Astrocyte of the cerebellum (primary cell): ENCODE data around the gene PAPOLA.

Experiments used
- DNase-seq: peaks from one replicate; pipeline ENCODE4 v3.0.0-alpha.2; 2011; ENCODE audit warnings: low read depth
- H3K4me3 ChIP-seq: 2 replicates; pipeline ENCODE4 v1.5.1; 2011; ENCODE audit warnings: mild to moderate bottlenecking, low read depth, low read length, moderate library complexity
- CTCF ChIP-seq: IDR thresholded peaks from 2 replicates; pipeline ENCODE4 v1.5.1; 2012; ENCODE audit warnings: low read length, low read depth, moderate library complexity, mild to moderate bottlenecking; ENCODE audit errors: missing control alignments
- in situ Hi-C: cut with HindIII; loops from 2 replicates; pipeline ENCODE4 v1.10.0; 2017; ENCODE audit warnings: low sequenced_read_pairs

PAPOLA gene

GRCh38 chr14:96590190-96590864, 88.1 kb downstream of the PAPOLA start:
- no peak overlapping the region for H3K4me3 ChIP-seq
- TF ChIP-seq CTCF = no peak
- DNase-seq = no peak
- in situ Hi-C loops = no loop called here

GRCh38 chr14:96592591-96593386, 90.6 kb downstream of the PAPOLA start:
- no peak for TF ChIP-seq CTCF
- in situ Hi-C loops = no loop called here
- no peak for DNase-seq
- peak overlapping the region; percentile 43 for H3K4me3 ChIP-seq

- no peak for DNase-seq
- TF ChIP-seq CTCF = no peak
- no peak overlapping the region for H3K4me3 ChIP-seq
- in situ Hi-C loops = no loop called here
Measured at GRCh38 chr14:96594961-96595360, 92.8 kb downstream of the PAPOLA start.

- no peak for TF ChIP-seq CTCF
- H3K4me3 ChIP-seq = no peak overlapping the region
- in situ Hi-C loops = no loop called here
- no peak for DNase-seq
Measured at GRCh38 chr14:96597680-96598079, 95.5 kb downstream of the PAPOLA start.

- H3K4me3 ChIP-seq = no peak overlapping the region
- DNase-seq = no peak
- TF ChIP-seq CTCF = no peak
- in situ Hi-C loops = no loop called here
Measured at GRCh38 chr14:96598332-96598928, 96.2 kb downstream of the PAPOLA start.

- no peak for TF ChIP-seq CTCF
Measured at GRCh38 chr14:96599076-96599475, 96.9 kb downstream of the PAPOLA start.

More at GRCh38 chr14:96599076-96599475, 96.9 kb downstream of the PAPOLA start:
- no peak for DNase-seq
- H3K4me3 ChIP-seq = no peak overlapping the region
- in situ Hi-C loops = no loop called here
